Ascending aorta (tissue), 2 donors: ENCODE results near the gene USP34. TPM values are rescaled to one million over a fixed set of nuclear protein-coding genes. Genes with fewer than 3 reads are reported as not detected.
"Not testable (repeated sequence)": the region's sequence is repeated elsewhere in the genome, so short reads cannot be mapped to it uniquely, and the experiment has no call there.

ENCODE experiments used
- DNase-seq, 2 donors: peaks; one replicate each; pipeline ENCODE4 v3.0.0-alpha.2; 2019; ENCODE audit warnings: low spot score in 2 of 2
- H3K27ac ChIP-seq, 2 donors: fragments of 200-600 bp; sonication (generic); one replicate each; pipeline ENCODE4 v1.5.1; 2016 to 2017; ENCODE audit warnings: mild to moderate bottlenecking in 1 of 2
- H3K27me3 ChIP-seq: fragments of 200-600 bp; sonication (generic); one replicate; pipeline ENCODE4 v1.5.1; 2017
- H3K36me3 ChIP-seq, 2 donors: fragments of 200-600 bp; sonication (generic); one replicate each; pipeline ENCODE4 v1.5.1; 2016
- H3K4me1 ChIP-seq, 2 donors: fragments of 200-600 bp; sonication (generic); one replicate each; pipeline ENCODE4 v1.5.1; 2016 to 2017; ENCODE audit warnings: mild to moderate bottlenecking in 1 of 2
- H3K4me3 ChIP-seq, 2 donors: fragments of 200-600 bp; sonication (generic); one replicate each; pipeline ENCODE4 v1.5.1; 2016 to 2017; ENCODE audit warnings: mild to moderate bottlenecking in 1 of 2
- H3K9me3 ChIP-seq, 2 donors: fragments of 200-600 bp; sonication (generic); one replicate each; pipeline ENCODE4 v1.5.1; 2016
- CTCF ChIP-seq, 3 experiments: fragments of 200-600 bp in 2 of 3; fragments of 450-650 bp in 1 of 3; sonication (generic) in 2 of 3; IDR thresholded peaks; one replicate each; pipeline ENCODE4 v1.5.1; 2016 to 2019; ENCODE audit warnings: antibody characterized with exemption in 3 of 3, mild to moderate bottlenecking in 1 of 3, moderate library complexity in 1 of 3
- intact Hi-C: fragments of 100-400 bp; cut with DNase I; formaldehyde crosslinking; loops from one replicate; pipeline ENCODE4 v1.15.1; 2023
- total RNA-seq: library from RNA; depleted of rRNA; stranded (reverse); fragments of >200 nt; gene quantifications from one replicate; pipeline ENCODE4 v1.1.0, GENCODE V29; 2016

USP34 gene
- total RNA-seq, 1 donor from 2014 or later, result 59.3 TPM

DNA sequence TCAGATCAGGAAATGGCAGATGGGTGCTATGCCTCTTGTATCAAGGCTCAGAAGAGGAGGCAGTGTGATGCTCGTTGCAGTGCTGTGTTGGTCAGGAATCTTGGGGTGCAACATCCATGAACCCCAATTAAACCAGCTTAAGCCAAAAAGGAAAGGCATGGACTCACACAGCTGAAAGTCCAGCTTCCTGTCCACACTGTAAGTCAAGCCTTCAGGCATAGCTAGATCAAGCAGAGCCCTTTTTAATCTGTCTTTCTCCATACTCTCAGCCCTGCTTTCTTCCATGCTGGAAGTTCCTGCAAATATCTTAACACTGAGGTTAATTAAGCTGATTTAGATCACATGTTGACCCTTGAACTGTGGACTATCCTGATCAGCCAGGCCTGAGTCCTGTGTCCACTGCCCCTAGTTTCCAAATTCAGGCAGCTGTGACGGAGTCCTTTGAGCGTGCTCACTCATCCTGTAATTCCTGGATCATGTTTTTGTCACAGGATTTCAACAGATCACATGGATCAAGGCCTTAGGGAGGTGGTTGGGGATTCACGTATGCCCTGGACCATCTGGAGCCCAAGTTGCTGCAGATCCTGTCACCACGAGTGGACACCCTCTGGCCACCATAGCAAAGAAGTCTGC lies 313.4 kb downstream of the USP34 start:
- no peak overlapping the region for H3K4me3 ChIP-seq
- peaks cover 0 to 30% of the 10 kb centered on the region in 2 donors for H3K36me3 ChIP-seq
- intact Hi-C loops, result no loop called here
- no peak for DNase-seq
- no peak for TF ChIP-seq CTCF (IDR thresholded peaks at IDR 0.05)
- no peaks in the 10 kb centered on the region for H3K27me3 ChIP-seq
- no peaks in the 10 kb centered on the region for H3K9me3 ChIP-seq
- H3K27ac ChIP-seq, result no peak overlapping the region
- H3K4me1 ChIP-seq, result no peaks in the 10 kb centered on the region

DNA sequence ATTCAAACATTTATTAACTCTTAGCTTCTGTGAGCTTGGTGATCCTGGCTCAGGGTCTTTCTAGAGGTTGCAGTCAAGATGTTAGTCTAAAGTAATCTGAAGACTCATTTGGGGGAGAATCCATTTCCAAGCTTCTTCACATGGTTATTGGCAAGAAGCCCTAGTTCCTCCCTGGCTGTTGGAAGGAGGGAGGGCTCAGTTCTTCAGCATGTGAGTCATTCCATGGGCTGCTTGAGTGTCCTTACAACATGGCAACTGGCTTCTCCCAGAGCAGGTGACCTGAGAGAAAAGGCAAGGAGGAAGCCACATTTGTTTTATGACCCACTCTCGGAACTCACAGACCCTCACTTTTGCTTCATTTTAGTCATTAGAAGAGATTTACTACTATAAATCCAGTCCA lies 319.5 kb downstream of the USP34 start:
- no peak for DNase-seq
- Histone ChIP-seq H3K9me3 (no peaks in the 10 kb centered on the region), H3K4me3 (no peak overlapping the region), H3K36me3 (peaks cover 9 to 22% of the 10 kb centered on the region in 2 donors), H3K27me3 (no peaks in the 10 kb centered on the region), H3K27ac (no peak overlapping the region), H3K4me1 (no peaks in the 10 kb centered on the region)
- TF ChIP-seq CTCF (IDR thresholded peaks at IDR 0.05), result no peak
- intact Hi-C loops, result no loop called here

- intact Hi-C loops, result loop anchor here (10.0 kb wide), 1 partner anchor 264 kb away; the partner anchor contains the start of gene REL
- DNase-seq, result no peak
- H3K9me3 ChIP-seq, result no peaks in the 10 kb centered on the region
- H3K4me3 ChIP-seq, result no peak overlapping the region
- H3K27ac ChIP-seq, result no peak overlapping the region
- no peak for TF ChIP-seq CTCF (IDR thresholded peaks at IDR 0.05)
- peaks cover 0 to 9% of the 10 kb centered on the region in 2 donors for H3K4me1 ChIP-seq
- peaks cover 9 to 22% of the 10 kb centered on the region in 2 donors for H3K36me3 ChIP-seq
- no peaks in the 10 kb centered on the region for H3K27me3 ChIP-seq
Measured at GRCh38 chr2:61149074-61149473, 321.8 kb downstream of the USP34 start.

DNA sequence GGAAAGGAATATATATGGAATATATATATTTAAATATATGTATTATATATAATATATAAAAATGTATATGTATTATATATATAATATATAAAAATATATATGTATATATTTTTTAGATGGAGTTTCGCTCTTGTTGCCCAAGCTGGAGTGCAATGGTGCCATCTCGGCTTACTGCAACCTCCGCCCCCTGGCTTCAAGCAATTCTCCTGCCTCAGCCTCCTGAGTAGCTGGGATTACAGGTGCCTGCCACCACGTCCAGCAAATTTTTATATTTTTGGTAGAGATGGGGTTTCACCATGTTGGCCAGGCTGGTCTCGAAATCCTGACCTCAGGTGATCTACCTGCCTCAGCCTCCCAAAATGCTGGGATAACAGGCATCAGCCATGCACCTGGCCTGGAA lies 322.8 kb downstream of the USP34 start:
- H3K9me3 ChIP-seq, H3K27me3 ChIP-seq, H3K4me3 ChIP-seq, DNase-seq, H3K27ac ChIP-seq, H3K4me1 ChIP-seq: not testable (repeated sequence)
- peaks cover 9 to 22% of the 10 kb centered on the region in 2 donors for H3K36me3 ChIP-seq
- intact Hi-C loops, result loop anchor here (10.0 kb wide), 1 partner anchor 263 kb away; the partner anchor contains the start of gene REL

GRCh38 chr2:61145990-61146389 lies 324.9 kb downstream of the USP34 start:
- Histone ChIP-seq H3K27me3 (no peaks in the 10 kb centered on the region), H3K27ac (no peak overlapping the region), H3K4me1 (peaks cover 0 to 9% of the 10 kb centered on the region in 2 donors), H3K4me3 (peak overlapping the region; percentile 50 to 72), H3K9me3 (no peaks in the 10 kb centered on the region), H3K36me3 (peaks cover 9 to 22% of the 10 kb centered on the region in 2 donors)
- intact Hi-C loops, result loop anchor here (1.0 to 10.0 kb wide), 4 partner anchors 31 to 393 kb away; partner anchors contain the start of genes REL and XPO1
- no peak for TF ChIP-seq CTCF (IDR thresholded peaks at IDR 0.05)
- DNase-seq, result no peak

GRCh38 chr2:61144697-61145268 lies 326.1 kb downstream of the USP34 start:
- Histone ChIP-seq H3K4me1 (peaks cover 0 to 9% of the 10 kb centered on the region in 2 donors), H3K36me3 (peaks cover 2 to 14% of the 10 kb centered on the region in 2 donors), H3K4me3 (peak overlapping the region; percentile 50 to 72), H3K27ac (peak overlapping the region; percentile 62 to 71), H3K9me3 (no peaks in the 10 kb centered on the region), H3K27me3 (no peaks in the 10 kb centered on the region)
- peak; percentile 79 to 97 for DNase-seq
- TF ChIP-seq CTCF (IDR thresholded peaks at IDR 0.05), result no peak
- intact Hi-C loops, result loop anchor here (1.0 to 10.0 kb wide), 4 partner anchors 33 to 394 kb away; partner anchors contain the start of genes REL and XPO1
